ENCODE data around the gene WNK1.

WNK1 gene

GRCh38 chr12:894226-894625, 141.8 kb downstream of the WNK1 start:
- TF ChIP-seq CTCF (IDR thresholded peaks at IDR 0.05; ENCODE audit: low read depth, low read length): no peak
- no peak overlapping the region for H3K4me3 ChIP-seq (ENCODE audit: low read depth, low read length)
- in situ Hi-C loops (cut with HindIII; ENCODE audit: low sequenced_read_pairs): no loop called here
- no peak for DNase-seq (ENCODE audit: low read depth, low spot score)

DNA sequence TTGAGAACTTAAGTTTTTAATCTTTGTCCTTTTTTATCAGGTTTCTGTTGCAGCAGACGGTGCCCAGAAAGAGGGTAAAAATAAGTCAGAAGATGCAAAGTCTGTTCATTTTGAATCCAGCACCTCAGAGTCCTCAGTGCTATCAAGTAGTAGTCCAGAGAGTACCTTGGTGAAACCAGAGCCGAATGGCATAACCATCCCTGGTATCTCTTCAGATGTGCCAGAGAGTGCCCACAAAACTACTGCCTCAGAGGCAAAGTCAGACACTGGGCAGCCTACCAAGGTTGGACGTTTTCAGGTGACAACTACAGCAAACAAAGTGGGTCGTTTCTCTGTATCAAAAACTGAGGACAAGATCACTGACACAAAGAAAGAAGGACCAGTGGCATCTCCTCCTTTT, 143.7 kb downstream of the WNK1 start:
- no peak for DNase-seq (ENCODE audit: low read depth, low spot score)
- no peak for TF ChIP-seq CTCF (IDR thresholded peaks at IDR 0.05; ENCODE audit: low read depth, low read length)
- H3K4me3 ChIP-seq (ENCODE audit: low read depth, low read length): no peak overlapping the region
- in situ Hi-C loops (cut with HindIII; ENCODE audit: low sequenced_read_pairs): no loop called here

DNA sequence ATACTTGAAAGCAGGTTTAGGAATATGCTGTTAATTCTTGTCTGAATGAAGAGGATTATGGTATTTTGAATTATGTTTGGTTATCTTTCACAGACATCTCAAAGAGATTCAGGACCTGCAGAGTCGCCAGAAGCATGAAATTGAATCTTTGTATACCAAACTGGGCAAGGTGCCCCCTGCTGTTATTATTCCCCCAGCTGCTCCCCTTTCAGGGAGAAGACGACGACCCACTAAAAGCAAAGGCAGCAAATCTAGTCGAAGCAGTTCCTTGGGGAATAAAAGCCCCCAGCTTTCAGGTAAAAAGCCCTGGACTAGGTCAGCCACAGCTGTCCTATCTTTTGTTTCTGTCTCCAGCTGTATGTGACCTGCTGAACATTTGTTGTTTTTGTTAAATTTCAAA, 145.0 kb downstream of the WNK1 start:
- no peak for DNase-seq (ENCODE audit: low read depth, low spot score)
- no peak for TF ChIP-seq CTCF (IDR thresholded peaks at IDR 0.05; ENCODE audit: low read depth, low read length)
- H3K4me3 ChIP-seq (ENCODE audit: low read depth, low read length): no peak overlapping the region
- in situ Hi-C loops (cut with HindIII; ENCODE audit: low sequenced_read_pairs): no loop called here

- in situ Hi-C loops (cut with HindIII; ENCODE audit: low sequenced_read_pairs): no loop called here
- H3K4me3 ChIP-seq (ENCODE audit: low read depth, low read length): no peak overlapping the region
- TF ChIP-seq CTCF (IDR thresholded peaks at IDR 0.05; ENCODE audit: low read depth, low read length): no peak
- DNase-seq (ENCODE audit: low read depth, low spot score): no peak
Observed at GRCh38 chr12:902581-902980, 150.2 kb downstream of the WNK1 start.

GRCh38 chr12:903055-903454, 150.7 kb downstream of the WNK1 start:
- no peak for TF ChIP-seq CTCF (IDR thresholded peaks at IDR 0.05; ENCODE audit: low read depth, low read length)
- no peak overlapping the region for H3K4me3 ChIP-seq (ENCODE audit: low read depth, low read length)
- in situ Hi-C loops (cut with HindIII; ENCODE audit: low sequenced_read_pairs): no loop called here
- no peak for DNase-seq (ENCODE audit: low read depth, low spot score)

- TF ChIP-seq CTCF (IDR thresholded peaks at IDR 0.05; ENCODE audit: low read depth, low read length): no peak
- no peak overlapping the region for H3K4me3 ChIP-seq (ENCODE audit: low read depth, low read length)
- DNase-seq (ENCODE audit: low read depth, low spot score): no peak
- in situ Hi-C loops (cut with HindIII; ENCODE audit: low sequenced_read_pairs): no loop called here
Observed at GRCh38 chr12:904010-904414, 151.6 kb downstream of the WNK1 start.

All from astrocyte of the spinal cord (primary cell).